Measurements from ENCODE around the gene RNF112.

Gene RNF112

DNA sequence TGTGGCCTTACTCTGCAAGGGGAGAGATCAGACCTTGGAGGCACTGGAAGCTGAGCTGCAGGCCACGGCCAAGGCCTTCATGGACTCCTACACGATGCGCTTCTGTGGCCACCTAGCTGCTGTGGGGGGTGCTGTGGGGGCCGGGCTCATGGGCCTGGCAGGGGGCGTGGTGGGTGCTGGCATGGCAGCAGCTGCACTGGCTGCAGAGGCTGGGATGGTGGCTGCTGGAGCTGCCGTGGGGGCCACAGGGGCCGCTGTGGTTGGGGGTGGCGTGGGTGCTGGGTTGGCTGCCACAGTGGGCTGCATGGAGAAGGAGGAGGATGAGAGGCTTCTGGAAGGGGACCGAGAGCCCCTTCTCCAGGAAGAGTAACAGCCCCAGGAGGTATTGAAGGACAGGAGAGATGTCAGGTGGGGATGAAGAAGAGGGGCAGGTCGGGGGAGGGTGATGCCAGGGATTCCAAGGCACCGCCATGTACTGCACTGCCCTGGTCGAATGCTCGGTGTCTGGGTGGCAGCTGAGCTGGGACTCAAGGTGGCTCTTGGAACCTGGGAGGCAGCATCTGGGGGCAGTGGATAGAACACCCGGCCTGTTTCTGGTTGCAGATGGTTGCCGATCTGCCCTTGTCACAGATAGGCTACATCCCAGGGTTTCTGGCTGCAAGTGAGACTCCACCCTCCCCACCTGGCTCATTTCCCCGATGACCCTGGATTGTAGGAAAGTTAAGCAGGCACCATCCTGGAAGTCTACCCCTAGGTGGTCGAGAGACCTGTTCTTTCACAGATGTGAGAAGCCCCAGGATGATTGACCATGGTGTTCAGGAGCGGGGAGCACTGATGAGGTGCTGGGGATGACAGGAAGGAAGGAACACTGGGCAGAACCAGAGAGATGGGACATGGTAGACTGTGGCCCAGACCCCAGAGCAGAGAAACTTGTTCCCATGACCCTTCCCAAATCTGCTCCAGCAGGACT lies 5.1 kb downstream of the RNF112 start:
- no peaks in the 10 kb centered on the region for H3K9me3 ChIP-seq (ENCODE audit: control insufficient read depth in 2 of 2, low read length in 2 of 2)
- H3K9ac ChIP-seq (ENCODE audit: low read length in 2 of 2) = no peak overlapping the region
- peaks cover 4% of the 10 kb centered on the region for H3K4me1 ChIP-seq (ENCODE audit: control insufficient read depth, insufficient read depth, low read length)
- H3K4me3 ChIP-seq (ENCODE audit: low read length in 2 of 2) = no peak overlapping the region
- H3K36me3 ChIP-seq (ENCODE audit: control insufficient read depth in 2 of 2, insufficient read depth in 2 of 2, low read length in 2 of 2) = no peaks in the 10 kb centered on the region
- no peaks in the 10 kb centered on the region for H3K27me3 ChIP-seq (ENCODE audit: control insufficient read depth in 1 of 2, insufficient read depth in 2 of 2, low read length in 2 of 2)
- no peak overlapping the region for H3K27ac ChIP-seq (ENCODE audit: low read length)

DNA sequence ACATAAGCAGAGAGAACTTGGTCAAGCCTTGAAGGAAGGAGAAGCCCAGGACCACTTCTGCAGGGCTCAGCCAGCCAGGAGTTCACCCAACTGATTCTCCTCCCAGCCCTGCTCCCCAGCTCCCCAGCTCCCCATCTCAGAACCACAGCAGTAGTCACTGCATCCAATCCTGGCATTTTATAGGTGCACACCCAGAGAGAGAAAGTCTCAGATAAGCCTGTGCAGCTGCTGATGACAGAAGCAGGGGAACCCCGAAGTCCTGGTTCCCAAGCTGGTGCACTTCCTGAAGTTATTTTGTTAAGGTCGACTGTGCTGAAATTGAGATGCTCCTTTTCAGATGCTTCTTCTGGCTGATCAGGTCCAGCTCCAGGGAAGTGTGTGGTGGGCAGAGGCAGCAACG lies 6.6 kb downstream of the RNF112 start:
- Histone ChIP-seq H3K27me3 (ENCODE audit: control insufficient read depth in 1 of 2, insufficient read depth in 2 of 2, low read length in 2 of 2) (no peaks in the 10 kb centered on the region), H3K9me3 (ENCODE audit: control insufficient read depth in 2 of 2, low read length in 2 of 2) (no peaks in the 10 kb centered on the region), H3K27ac (ENCODE audit: low read length) (no peak overlapping the region), H3K4me3 (ENCODE audit: low read length in 2 of 2) (no peak overlapping the region), H3K9ac (ENCODE audit: low read length in 2 of 2) (no peak overlapping the region), H3K4me1 (ENCODE audit: control insufficient read depth, insufficient read depth, low read length) (no peaks in the 10 kb centered on the region), H3K36me3 (ENCODE audit: control insufficient read depth in 2 of 2, insufficient read depth in 2 of 2, low read length in 2 of 2) (no peaks in the 10 kb centered on the region)

DNA sequence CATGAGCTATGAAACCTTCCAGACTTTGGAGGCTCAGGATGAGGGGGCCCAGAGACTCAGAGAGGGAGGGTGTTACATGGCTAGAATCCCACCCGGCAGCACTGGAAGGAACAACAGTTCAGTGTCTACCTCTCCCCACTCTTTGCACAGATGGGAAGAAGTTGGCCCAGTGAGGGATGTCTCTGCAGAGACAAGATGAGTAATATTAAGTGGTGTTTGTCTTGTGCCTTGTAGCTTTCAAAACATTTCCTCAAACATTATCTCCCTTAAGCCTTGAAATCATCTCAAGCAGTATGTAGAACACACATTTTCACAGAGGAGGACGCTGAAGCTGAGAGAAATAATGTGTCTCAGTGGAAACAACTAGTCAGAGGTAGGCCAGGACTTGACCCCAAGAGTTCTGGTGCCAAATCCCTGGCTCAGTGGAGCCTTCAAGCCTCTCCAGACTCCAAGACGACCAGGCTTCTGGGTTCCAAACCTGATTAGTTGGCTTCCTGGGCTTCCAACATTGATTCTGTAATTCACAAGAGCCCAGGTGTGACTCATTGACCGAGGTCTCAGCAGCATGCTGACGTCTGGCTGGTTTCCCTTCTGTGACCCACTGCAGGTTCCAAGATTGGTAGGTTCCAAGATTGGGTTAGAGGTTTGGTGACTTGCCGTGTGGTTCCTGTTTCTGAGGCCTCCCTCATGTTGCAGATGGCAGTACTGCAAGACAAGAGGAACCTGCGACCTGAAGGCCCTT lies 7.4 kb downstream of the RNF112 start:
- H3K4me1 ChIP-seq (ENCODE audit: control insufficient read depth, insufficient read depth, low read length) = no peaks in the 10 kb centered on the region
- H3K4me3 ChIP-seq (ENCODE audit: low read length in 2 of 2) = no peak overlapping the region
- no peak overlapping the region for H3K9ac ChIP-seq (ENCODE audit: low read length in 2 of 2)
- no peaks in the 10 kb centered on the region for H3K9me3 ChIP-seq (ENCODE audit: control insufficient read depth in 2 of 2, low read length in 2 of 2)
- no peaks in the 10 kb centered on the region for H3K36me3 ChIP-seq (ENCODE audit: control insufficient read depth in 2 of 2, insufficient read depth in 2 of 2, low read length in 2 of 2)
- H3K27ac ChIP-seq (ENCODE audit: low read length) = no peak overlapping the region
- H3K27me3 ChIP-seq (ENCODE audit: control insufficient read depth in 1 of 2, insufficient read depth in 2 of 2, low read length in 2 of 2) = no peaks in the 10 kb centered on the region

- Histone ChIP-seq H3K9me3 (ENCODE audit: control insufficient read depth in 2 of 2, low read length in 2 of 2) (no peaks in the 10 kb centered on the region), H3K9ac (ENCODE audit: low read length in 2 of 2) (no peak overlapping the region), H3K27me3 (ENCODE audit: control insufficient read depth in 1 of 2, insufficient read depth in 2 of 2, low read length in 2 of 2) (no peaks in the 10 kb centered on the region), H3K36me3 (ENCODE audit: control insufficient read depth in 2 of 2, insufficient read depth in 2 of 2, low read length in 2 of 2) (no peaks in the 10 kb centered on the region), H3K4me3 (ENCODE audit: low read length in 2 of 2) (no peak overlapping the region), H3K27ac (ENCODE audit: low read length) (no peak overlapping the region), H3K4me1 (ENCODE audit: control insufficient read depth, insufficient read depth, low read length) (peaks cover 4% of the 10 kb centered on the region)
These were observed 10.2 kb downstream of the RNF112 start for GRCh38 chr17:19421219-19421618.

- Histone ChIP-seq H3K4me3 (ENCODE audit: low read length in 2 of 2) (no peak overlapping the region), H3K27ac (ENCODE audit: low read length) (no peak overlapping the region), H3K9me3 (ENCODE audit: control insufficient read depth in 2 of 2, low read length in 2 of 2) (no peaks in the 10 kb centered on the region), H3K27me3 (ENCODE audit: control insufficient read depth in 1 of 2, insufficient read depth in 2 of 2, low read length in 2 of 2) (no peaks in the 10 kb centered on the region), H3K36me3 (ENCODE audit: control insufficient read depth in 2 of 2, insufficient read depth in 2 of 2, low read length in 2 of 2) (no peaks in the 10 kb centered on the region), H3K9ac (ENCODE audit: low read length in 2 of 2) (no peak overlapping the region), H3K4me1 (ENCODE audit: control insufficient read depth, insufficient read depth, low read length) (peaks cover 5% of the 10 kb centered on the region)
These were observed 10.9 kb downstream of the RNF112 start for GRCh38 chr17:19421926-19422325.

DNA sequence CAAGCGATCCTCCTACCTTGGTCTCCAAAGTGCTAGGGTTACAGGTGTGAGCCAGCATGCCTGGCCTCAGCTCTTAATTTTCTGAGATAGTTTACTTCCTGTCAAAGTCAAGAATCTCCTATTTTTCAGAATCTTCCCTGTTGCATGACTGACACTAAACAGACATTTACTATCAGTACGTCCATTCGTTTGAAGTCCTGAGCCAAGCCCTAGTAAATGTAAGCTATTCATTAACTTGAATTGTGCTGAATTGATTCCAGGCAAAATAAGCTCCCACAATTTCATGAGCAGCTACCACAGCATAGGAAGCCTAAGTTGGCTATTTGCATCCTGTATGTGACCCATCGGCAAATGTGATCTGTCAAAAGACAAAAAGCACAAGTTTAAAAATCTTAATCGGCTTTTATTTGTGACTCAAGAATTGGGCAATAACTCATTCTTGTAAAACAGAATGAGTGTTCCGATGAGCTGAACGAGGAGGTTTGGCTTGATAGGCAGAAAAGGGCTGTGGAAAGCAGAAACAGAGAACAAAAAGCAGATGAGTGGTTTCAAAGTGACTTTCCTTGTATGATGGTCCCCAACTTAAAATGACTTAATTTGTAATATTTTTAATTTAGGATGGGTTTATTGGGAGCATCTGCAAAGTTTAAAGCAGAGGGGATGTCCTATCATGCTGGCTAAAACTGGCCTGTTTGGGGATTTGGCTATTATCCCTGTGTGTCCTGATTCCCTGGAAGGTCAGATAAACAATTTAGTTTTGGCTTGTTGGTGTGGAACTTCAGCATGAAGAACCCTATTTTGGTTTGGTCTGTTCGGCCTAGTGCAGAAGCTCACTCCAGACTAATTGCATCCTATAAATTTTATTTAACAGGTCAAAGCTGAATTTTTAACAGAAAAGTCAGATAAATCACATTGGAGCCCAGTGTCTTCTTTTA lies 14.2 kb downstream of the RNF112 start:
- no peak overlapping the region for H3K27ac ChIP-seq (ENCODE audit: low read length)
- no peaks in the 10 kb centered on the region for H3K36me3 ChIP-seq (ENCODE audit: control insufficient read depth in 2 of 2, insufficient read depth in 2 of 2, low read length in 2 of 2)
- H3K4me3 ChIP-seq (ENCODE audit: low read length in 2 of 2) = no peak overlapping the region
- no peaks in the 10 kb centered on the region for H3K9me3 ChIP-seq (ENCODE audit: control insufficient read depth in 2 of 2, low read length in 2 of 2)
- H3K27me3 ChIP-seq (ENCODE audit: control insufficient read depth in 1 of 2, insufficient read depth in 2 of 2, low read length in 2 of 2) = no peaks in the 10 kb centered on the region
- peaks cover 5% of the 10 kb centered on the region for H3K4me1 ChIP-seq (ENCODE audit: control insufficient read depth, insufficient read depth, low read length)
- H3K9ac ChIP-seq (ENCODE audit: low read length in 2 of 2) = no peak overlapping the region

DNA sequence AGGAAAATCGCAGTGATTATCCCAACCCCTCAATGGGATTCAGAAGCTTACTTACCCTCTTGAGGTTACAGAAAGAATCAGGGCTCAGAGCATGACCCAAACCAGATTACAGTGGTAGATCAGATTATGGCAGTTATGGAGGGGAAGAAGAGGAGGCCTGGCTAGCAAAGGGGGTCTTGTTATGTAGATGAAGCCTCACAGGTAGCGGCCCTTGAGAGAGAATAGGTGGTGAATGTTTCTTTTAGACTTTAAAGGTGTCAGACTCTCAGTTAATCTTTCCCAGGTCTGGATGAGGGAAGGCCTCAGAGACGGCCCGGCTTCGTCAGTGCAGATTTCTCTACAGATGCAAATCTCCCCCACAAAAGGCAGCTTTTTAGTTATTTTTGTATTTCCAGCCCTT lies 15.6 kb downstream of the RNF112 start:
- H3K27me3 ChIP-seq (ENCODE audit: control insufficient read depth in 1 of 2, insufficient read depth in 2 of 2, low read length in 2 of 2) = no peaks in the 10 kb centered on the region
- H3K9me3 ChIP-seq (ENCODE audit: control insufficient read depth in 2 of 2, low read length in 2 of 2) = no peaks in the 10 kb centered on the region
- peaks cover 5% of the 10 kb centered on the region for H3K4me1 ChIP-seq (ENCODE audit: control insufficient read depth, insufficient read depth, low read length)
- H3K36me3 ChIP-seq (ENCODE audit: control insufficient read depth in 2 of 2, insufficient read depth in 2 of 2, low read length in 2 of 2) = no peaks in the 10 kb centered on the region
- H3K27ac ChIP-seq (ENCODE audit: low read length) = no peak overlapping the region
- no peak overlapping the region for H3K4me3 ChIP-seq (ENCODE audit: low read length in 2 of 2)
- no peak overlapping the region for H3K9ac ChIP-seq (ENCODE audit: low read length in 2 of 2)

DNA sequence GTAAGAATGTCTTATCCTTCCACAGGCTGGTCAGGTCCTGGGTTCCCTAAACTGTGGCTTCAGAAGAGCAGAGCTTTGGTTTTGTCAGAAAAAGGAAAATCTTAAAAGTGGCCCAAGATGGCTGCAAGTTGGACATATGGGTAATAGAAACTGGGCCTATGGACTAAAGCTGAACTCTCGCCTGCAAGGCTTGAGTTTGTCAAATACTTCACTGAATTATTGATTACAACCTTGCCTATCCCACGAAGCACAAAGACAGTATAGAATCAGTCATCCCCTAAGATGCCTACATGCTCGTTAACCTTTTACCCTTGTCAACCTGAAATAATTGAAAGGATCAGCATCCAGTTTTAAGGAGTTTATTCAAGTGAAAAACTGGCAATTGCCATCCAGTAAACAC lies 20.7 kb downstream of the RNF112 start:
- Histone ChIP-seq H3K27me3 (ENCODE audit: control insufficient read depth in 1 of 2, insufficient read depth in 2 of 2, low read length in 2 of 2) (no peaks in the 10 kb centered on the region), H3K9me3 (ENCODE audit: control insufficient read depth in 2 of 2, low read length in 2 of 2) (no peaks in the 10 kb centered on the region), H3K36me3 (ENCODE audit: control insufficient read depth in 2 of 2, insufficient read depth in 2 of 2, low read length in 2 of 2) (no peaks in the 10 kb centered on the region), H3K9ac (ENCODE audit: low read length in 2 of 2) (no peak overlapping the region), H3K27ac (ENCODE audit: low read length) (no peak overlapping the region), H3K4me3 (ENCODE audit: low read length in 2 of 2) (no peak overlapping the region), H3K4me1 (ENCODE audit: control insufficient read depth, insufficient read depth, low read length) (no peaks in the 10 kb centered on the region)

DNA sequence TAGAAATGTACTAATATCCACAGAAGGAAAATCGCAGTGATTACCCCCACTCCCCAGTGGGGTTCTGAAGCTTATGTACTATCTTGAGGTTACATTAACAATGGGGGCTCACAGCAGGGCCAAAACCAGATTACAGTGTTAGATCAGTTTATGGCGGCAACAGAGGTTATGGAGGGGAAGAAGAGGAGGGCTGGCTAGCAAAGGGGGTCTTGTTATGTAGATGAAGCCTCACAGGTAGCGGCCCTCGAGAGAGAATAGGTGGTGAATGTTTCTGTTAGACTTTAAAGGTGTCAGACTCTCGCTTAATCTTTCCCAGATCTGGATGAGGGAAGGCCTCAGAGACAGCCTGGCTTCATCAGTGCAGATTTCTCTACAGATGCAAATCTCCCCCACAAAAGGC lies 22.2 kb downstream of the RNF112 start:
- H3K4me3 ChIP-seq (ENCODE audit: low read length in 2 of 2) = no peak overlapping the region
- H3K36me3 ChIP-seq (ENCODE audit: control insufficient read depth in 2 of 2, insufficient read depth in 2 of 2, low read length in 2 of 2) = no peaks in the 10 kb centered on the region
- no peaks in the 10 kb centered on the region for H3K27me3 ChIP-seq (ENCODE audit: control insufficient read depth in 1 of 2, insufficient read depth in 2 of 2, low read length in 2 of 2)
- H3K27ac ChIP-seq (ENCODE audit: low read length) = no peak overlapping the region
- H3K4me1 ChIP-seq (ENCODE audit: control insufficient read depth, insufficient read depth, low read length) = no peaks in the 10 kb centered on the region
- H3K9me3 ChIP-seq (ENCODE audit: control insufficient read depth in 2 of 2, low read length in 2 of 2) = no peaks in the 10 kb centered on the region
- H3K9ac ChIP-seq (ENCODE audit: low read length in 2 of 2) = no peak overlapping the region

DNA sequence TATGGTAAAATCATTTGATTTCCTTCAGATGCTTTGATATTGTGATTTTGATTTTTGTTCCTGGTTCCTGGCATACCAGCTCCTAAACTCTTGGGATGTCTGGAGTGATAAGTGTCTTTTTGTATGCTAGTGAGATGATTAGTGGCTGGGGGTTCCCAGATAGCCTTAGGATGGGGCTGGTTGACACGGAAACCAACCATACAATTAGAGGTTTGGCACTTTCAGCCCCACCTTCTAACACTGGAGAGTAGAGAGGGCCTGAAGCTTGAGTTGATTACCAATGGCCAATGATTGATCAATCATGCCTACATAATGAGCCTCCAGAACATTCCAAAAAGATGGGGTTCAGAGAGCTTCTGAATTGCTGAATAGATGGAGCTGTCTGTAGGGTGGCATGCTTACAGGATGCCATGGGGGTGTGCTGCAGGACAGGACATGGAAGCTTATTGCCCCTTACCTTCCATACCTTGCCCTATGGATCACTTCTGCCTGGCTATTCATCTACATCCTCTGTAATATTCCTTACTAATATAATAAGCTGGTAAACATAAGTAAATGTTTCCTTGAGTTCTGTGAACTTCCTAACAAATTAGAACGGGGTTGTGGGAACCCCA lies 22.8 kb downstream of the RNF112 start:
- no peaks in the 10 kb centered on the region for H3K9me3 ChIP-seq (ENCODE audit: control insufficient read depth in 2 of 2, low read length in 2 of 2)
- H3K27me3 ChIP-seq (ENCODE audit: control insufficient read depth in 1 of 2, insufficient read depth in 2 of 2, low read length in 2 of 2) = no peaks in the 10 kb centered on the region
- H3K4me1 ChIP-seq (ENCODE audit: control insufficient read depth, insufficient read depth, low read length) = no peaks in the 10 kb centered on the region
- H3K36me3 ChIP-seq (ENCODE audit: control insufficient read depth in 2 of 2, insufficient read depth in 2 of 2, low read length in 2 of 2) = no peaks in the 10 kb centered on the region
- no peak overlapping the region for H3K27ac ChIP-seq (ENCODE audit: low read length)
- no peak overlapping the region for H3K4me3 ChIP-seq (ENCODE audit: low read length in 2 of 2)
- no peak overlapping the region for H3K9ac ChIP-seq (ENCODE audit: low read length in 2 of 2)
